ENCODE measurements around the gene MAPK12.
A peak's percentile ranks its signal among the peaks of the same experiment; 100 is the strongest.
"Not testable (repeated sequence)": the region's sequence is repeated elsewhere in the genome, so short reads cannot be mapped to it uniquely, and the experiment has no call there.

The MAPK12 gene

GRCh38 chr22:50281957-50282356 lies 20.5 kb upstream of the MAPK12 start:
- DNase-seq = no peak

DNA sequence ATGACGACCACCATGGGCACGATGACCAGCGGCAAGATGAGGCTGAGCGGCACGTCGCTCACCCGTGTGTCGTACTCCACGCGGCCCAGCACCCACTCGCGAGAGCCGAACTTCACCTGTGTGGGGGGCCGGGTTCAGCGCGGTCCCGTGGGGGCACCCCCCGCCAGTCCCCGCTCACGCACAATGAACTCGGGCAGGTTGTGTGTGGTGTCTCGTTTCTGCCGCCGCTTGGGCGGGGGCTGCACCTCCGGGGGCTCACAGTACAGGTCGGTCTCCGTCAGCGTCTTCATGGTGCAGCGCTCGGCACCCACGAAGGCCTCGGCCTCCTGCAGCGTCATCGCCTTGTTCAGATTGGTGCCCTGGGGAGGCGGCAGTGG lies 19.9 kb upstream of the MAPK12 start:
- no peak for DNase-seq

GRCh38 chr22:50280708-50281383 lies 19.4 kb upstream of the MAPK12 start:
- no peak for DNase-seq

DNA sequence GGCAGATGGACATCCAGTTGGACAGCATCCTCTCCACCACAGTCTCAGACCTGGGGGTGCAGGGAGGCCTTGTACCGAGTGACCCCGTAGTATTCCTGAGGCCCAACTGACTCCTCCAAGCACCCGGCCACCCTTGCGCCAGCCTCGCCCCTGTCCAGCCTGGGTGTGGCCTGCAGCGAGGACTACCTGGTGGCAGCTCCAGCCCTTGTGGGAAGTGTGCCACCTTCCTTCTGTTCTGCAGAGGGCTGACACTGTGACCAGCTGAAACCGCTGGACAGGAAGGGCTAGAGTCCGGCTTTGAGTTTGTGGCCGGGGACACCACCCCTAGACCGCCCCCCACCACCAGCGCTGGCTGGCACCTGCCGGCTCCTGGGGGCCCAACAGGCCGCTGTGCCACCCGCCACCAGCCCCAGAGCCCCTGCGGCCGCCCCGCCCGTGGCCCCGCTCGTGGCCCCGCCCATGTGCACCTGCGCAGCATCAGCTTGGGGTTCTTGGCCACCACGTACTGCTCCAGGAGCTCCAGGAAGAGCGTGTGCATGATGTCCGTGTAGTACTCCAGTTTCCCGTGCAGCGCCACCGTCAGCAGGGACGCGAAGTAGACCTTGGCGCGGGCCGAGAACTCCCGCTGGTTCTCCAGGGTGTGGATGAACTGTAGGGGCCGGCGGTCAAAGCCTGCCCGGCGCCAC lies 18.7 kb upstream of the MAPK12 start:
- no peak for DNase-seq

DNA sequence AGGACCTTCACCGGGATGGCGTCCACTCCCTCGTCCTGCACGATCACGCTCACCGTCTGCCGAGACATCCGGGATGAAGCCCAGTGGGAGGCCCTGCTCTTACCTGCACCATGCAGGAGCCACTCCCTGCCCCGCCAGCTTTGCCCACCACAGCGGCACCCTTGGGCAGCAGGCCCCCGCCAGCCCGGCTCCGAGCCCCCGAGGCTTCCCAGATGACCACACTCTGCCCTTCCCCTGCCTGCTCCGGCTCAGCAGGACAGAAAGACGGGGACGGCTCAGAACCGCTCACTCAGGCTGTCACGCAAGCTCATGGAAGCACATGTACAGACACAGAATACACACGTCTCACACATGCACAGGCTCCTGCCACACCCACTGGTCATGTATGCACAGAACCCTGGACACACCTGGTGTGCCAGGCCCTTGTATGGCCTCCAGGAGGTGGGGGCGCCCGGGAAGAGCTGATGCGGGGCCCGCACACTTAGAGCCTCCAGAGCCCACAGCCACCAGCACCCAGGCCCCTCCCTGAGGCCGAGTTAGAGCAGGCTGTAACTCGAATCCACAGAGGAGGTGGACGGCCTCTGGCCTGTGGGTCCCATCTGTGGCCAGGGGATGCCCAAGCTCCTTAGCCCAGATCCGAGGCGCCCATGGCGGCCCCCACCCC lies 17.6 kb upstream of the MAPK12 start:
- no peak for DNase-seq

GRCh38 chr22:50278461-50278860 lies 17.0 kb upstream of the MAPK12 start:
- no peak for DNase-seq

DNA sequence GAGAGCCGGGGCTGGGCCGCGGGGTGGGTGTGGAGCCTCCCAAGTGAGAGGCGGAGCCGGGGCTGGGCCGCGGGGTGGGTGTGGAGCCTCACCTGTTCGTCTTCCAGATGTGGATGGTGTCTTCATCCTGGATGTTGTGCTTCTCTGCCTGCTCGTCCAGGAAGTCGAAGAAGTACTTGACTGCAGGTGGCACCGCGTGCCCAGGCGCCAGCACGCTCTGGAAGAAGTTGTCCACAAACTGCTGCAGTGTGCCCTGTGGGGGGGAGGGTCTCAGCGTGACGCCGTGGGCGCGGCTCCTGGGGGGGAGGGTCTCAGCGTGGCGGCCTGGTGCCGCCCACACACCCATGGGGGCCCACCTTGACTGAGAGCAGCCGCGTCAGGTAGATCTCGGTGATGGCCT lies 16.3 kb upstream of the MAPK12 start:
- DNase-seq = no peak

GRCh38 chr22:50276143-50276542 lies 14.7 kb upstream of the MAPK12 start:
- DNase-seq = peak; percentile 53

DNA sequence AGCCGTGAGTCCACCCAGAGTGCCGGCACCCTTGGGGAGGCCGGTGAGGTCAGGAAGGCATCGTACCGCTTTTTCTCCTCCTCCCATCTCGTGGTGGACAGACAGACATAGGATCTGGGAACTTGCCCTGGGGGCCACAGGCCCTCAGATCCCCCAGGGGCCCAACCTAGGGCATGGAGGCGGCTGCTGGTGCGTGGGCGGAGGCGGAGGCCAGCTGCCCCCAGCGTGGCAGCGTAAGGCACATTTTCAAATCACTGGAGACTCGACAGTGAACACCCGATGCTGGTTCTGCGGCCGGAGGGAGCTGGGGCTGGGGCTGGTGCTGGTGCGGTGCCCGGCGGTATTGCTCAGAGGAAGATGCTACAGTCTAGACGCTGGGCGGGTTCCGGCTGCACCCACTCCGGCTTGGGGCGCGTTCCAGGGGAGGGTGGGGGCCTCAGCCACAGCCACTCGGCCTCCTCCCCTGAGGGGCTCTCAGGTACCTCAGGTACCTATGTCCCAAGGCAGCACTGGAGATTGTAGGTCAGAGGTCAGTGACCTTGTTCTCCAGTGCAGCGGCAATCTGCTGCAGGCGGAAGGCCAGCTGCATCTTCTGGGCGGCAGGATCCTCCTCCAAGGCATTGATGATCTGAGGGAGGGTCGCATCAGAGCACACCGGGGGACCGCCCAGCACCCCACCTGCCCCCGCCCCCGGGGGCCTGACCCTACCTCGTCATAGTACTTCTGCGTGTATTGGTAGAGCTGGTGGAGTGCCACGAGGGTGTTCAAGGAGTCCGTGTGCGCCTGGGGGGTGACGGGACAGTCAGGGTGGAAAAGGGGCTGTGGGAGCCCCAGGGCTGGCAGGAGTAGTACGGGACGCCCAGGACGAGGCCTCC lies 13.9 kb upstream of the MAPK12 start:
- no peak for DNase-seq

DNA sequence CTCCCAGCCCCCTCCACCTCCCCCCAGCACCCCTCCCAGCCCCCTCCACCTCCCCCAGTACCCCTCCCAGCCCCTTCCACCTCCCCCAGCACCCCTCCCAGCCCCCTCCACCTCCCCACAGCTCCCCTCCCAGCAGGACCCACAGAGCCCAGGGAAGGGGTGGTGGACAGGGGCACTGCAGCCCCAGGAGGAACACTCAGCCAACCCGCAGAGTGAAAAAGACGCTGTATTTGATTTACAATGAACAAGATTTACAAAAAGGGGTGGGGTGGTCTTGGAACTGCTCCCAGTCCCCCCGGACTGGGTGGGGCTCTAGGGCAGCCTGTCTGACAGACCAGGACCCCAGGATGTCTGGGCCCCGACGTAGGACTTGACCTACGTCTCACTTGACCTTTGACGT lies 13.3 kb upstream of the MAPK12 start:
- DNase-seq = no peak

DNA sequence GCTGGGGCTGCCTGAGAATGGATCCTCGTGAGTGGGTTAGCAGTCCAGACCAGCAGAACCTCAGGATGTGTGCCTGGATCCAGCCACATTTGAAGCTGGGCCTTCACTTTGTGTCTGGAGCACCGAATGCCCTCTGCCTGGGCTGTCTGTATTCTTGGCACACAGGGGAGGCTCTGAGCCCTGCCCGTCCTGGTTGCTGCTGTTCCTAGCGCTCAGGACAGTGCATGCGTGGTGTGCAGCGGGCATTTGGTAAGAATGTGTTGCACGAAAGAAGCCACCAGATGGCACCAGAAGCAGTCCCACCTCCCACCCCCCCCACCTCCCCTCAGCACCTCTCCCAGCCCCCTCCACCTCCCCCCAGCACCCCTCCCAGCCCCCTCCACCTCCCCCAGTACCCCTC lies 12.8 kb upstream of the MAPK12 start:
- DNase-seq = peak; percentile 38

DNA sequence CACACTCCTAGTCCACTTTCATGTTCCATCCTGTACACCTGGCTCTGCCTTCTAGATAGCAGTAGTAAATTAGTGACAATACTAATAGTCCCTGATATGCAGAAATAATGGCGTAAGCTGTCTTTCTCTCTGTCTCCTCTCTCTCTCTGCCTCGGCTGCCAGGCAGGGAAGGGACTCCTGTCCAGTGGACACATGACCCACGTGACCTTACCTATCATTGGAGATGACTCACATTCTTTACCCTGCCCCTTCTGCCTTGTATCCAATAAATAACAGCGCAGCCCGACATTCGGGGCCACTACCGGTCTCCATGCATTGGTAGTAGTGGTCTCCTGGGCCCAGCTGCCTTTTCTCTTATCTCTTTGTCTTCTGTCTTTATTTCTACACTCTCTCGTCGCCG lies 12.3 kb upstream of the MAPK12 start:
- not testable (repeated sequence) for DNase-seq

- not testable (repeated sequence) for DNase-seq
Measured at GRCh38 chr22:50273352-50273751, 11.9 kb upstream of the MAPK12 start.

GRCh38 chr22:50272044-50272802 lies 10.7 kb upstream of the MAPK12 start:
- DNase-seq = no peak

- DNase-seq = peak; percentile 53
Measured at GRCh38 chr22:50271519-50271970, 10.1 kb upstream of the MAPK12 start.

DNA sequence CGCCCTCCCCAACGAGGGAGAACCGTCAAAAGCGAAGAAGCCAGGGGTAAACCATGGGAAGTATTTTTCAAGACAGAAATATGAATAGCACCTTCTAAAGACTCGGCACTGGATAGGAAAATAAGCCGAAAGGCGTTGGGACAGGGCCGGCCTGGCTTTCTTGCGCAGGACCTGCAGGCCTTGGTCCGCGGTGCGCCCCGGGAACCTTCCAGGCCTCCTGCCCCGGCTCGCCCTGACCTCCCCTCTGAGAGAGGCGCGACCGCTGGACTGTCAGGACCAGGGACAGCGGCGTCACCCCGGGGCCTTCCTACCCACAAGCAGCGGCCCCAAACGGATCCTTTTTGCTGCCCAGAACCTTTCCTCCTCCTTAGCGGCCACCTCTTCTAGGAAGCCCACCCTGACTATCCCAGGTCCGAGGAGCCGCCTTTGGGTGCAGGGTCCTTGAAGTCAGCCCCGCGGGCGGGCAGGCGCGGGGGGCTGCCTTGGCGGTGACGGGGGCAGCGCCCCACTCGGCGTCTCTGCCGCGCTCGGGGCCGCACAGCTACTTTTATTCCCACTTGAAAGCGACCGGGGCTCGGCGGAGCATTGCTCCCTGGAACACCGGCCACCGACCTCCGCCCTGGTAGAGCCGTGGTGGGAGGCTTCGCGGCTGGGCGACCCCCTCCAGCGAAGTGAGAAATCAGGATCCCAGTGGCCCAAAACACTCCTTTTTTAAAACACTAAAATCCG lies 9.3 kb upstream of the MAPK12 start:
- peak; percentile 54 for DNase-seq

DNA sequence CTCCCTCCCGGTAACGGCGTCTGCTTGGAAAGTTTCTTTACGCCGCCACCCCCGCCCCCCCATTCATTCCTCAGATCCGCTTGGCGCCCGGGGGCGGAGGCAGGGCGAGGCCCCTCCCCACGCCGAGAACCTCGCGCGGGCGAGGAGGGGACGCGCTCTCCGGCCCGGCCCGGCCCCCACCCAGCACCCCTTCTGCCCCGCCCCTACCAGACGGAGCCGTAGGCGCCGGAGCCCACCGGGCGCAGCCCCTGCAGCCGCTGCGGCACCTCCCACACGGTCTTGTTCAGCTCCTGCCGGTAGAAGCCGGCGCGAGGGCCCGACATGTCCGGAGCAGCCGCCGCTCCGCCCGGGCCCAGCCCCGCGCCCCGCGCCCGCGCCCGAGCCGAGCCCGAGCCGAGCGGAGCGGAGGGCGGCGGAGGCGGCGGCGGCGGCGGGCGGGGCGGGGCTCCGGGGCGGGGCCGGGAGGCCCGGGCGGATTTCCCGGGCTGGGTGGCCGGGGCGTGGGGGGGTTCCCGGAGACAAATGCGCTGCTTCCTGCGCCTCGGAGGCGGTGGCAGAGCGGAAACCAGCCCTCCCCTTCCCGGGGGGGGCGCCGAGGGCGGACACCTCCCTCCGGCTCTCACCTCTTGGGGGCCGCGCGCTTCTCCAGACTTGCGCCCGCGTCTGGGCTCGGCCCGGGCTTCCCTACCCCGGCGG lies 8.6 kb upstream of the MAPK12 start, which contains the start of gene MAPK11:
Gene MAPK11, minus strand, starts transcription at position 411 of the 696 bp plus-strand sequence. Its CDS starts 88 bp downstream, at position 323.
- DNase-seq = peak; percentile 54

DNA sequence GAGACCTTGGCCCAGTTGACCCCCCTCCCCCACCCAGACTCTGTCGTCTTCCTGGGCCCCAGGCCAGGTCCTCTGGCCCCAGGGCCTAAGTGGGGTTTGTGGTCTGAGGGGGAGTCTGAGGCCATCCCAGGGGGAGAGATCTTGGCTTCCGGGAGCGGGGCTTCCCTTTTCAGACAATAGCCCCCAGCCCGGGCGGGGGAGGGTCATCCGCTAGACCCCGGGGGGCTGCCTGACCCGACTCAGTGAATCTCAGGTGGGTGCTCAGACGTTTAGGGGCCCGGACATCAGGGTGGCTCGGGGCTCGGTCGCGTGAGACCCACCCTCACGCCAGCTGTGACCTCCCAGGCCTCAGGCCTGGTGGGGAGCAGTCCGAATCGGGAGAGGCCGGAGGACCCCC lies 8.1 kb upstream of the MAPK12 start:
- no peak for DNase-seq

DNA sequence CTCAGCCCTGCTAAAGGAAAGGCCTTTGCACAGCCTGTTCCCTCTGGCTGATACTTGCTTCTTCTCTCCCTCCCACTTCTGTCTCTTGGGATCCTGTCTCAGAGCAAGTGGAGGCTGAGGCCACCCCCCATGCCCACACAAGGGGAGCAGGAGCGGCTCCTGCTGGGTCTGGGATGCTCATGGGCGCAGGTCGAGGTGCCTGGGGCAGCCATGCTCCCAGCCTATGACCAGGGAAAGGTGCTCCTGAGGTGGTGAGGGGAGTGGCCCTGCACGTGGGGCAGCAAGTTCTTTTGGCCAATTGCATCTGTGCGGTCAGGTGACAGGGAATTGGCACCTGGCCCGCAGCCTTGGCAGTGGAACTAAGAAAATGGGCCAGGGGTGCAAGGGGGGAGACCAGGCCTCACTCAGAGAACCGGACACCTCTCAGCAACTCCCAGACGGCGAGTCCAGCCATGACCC lies 7.2 kb upstream of the MAPK12 start:
- DNase-seq = no peak

DNA sequence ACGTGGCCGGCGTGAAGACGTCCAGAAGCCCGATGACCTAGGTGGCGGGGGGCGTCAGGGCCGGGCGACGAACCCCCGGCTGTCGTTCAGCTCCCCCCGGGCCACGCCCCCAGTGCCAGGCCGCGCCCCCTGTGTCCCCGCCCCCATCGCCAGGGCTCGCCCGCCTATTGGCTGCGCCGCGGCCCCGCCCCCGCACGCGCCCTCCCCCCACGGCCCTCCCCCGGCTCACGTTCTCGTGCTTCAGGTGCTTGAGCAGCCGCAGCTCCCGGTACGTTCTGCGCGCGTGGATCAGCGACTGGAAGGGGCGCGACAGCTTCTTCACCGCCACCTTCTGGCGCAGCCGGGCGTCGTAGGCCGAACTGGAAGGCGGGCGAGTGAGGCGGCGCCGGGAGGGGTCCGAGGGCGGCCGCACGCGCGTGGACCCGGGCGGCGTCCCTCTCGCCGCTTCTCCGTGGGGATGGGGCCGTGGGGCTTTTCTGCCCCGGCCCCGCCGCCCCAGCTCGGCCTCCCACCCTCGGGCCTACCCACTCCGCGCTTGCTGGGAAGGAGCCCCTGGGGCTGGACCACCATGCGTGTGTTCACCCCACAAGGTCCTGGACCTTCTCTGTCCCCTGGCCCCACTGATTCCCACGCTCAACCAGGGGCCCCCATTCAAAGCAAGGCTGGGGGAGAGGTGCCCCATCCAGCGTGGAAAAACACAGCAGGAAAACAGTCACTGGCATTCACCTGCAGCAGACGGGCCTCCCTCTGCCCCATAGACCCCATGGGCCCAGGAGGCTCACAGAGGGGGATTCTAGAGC lies 6.3 kb upstream of the MAPK12 start:
- no peak for DNase-seq

All from kidney glomerular epithelial cell (primary cell).